Measurements from ENCODE around the gene DUSP9. TPM values are rescaled to one million over a fixed set of nuclear protein-coding genes. Genes with fewer than 3 reads are reported as not detected.

DUSP9 gene
- total RNA-seq, 2 donors from 2014 or later, result 0.18 to 0.31 TPM

DNA sequence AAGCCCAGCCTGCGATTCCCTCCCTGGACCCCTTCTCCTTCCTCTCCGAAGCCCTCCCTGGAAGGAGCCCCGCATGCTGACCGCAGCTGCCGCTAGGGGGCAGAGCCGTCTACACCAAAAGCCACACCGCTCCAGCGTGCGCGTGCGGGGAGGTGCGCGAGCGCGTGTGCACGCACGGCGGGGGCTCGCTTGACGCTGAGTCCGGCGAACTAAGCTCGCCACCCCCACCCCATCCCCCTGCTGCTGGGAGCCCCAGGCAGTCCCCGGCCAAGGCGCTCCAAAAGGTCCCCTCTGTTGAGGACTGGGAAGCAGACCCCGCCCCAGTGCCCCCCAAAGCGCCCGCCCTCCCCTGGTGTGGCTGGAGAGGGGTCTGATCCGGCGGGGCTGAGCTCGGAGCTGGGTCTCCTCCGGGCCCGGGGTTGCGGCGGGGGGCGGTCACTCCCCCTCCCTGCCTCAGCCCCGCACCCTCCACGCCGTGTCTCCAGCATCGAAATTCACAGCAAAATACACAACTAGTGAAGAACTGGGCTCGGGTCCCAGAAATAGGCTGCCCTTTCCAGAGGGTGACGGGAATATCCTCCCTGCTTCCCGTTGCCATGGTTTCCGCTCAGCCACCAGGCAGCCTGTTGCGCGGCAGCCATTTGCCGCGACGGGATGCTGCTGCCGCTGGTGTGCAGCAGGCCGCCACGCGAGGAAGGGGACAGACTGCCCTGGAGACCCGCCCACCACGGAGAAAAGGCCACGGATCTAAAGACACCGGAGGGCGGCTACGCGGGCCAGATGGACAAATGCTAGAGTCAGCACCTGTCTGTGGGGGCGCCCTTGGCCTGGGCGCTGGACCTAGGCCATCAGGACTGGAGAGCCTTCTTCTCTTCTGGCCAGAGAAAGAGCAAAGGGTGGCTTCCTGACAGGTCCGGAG, 36.8 kb upstream of the DUSP9 start:
- H3K27ac ChIP-seq (ENCODE audit: low read depth, low read length), result no peak overlapping the region
- TF ChIP-seq, protein P1, sequence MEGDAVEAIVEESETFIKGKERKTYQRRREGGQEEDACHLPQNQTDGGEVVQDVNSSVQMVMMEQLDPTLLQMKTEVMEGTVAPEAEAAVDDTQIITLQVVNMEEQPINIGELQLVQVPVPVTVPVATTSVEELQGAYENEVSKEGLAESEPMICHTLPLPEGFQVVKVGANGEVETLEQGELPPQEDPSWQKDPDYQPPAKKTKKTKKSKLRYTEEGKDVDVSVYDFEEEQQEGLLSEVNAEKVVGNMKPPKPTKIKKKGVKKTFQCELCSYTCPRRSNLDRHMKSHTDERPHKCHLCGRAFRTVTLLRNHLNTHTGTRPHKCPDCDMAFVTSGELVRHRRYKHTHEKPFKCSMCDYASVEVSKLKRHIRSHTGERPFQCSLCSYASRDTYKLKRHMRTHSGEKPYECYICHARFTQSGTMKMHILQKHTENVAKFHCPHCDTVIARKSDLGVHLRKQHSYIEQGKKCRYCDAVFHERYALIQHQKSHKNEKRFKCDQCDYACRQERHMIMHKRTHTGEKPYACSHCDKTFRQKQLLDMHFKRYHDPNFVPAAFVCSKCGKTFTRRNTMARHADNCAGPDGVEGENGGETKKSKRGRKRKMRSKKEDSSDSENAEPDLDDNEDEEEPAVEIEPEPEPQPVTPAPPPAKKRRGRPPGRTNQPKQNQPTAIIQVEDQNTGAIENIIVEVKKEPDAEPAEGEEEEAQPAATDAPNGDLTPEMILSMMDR (conservative IDR thresholded peaks at IDR 0.05), result peak; percentile 80
- H3K27me3 ChIP-seq (ENCODE audit: control insufficient read depth, insufficient read depth, low read length, poor library complexity, severe bottlenecking), result peaks cover 37% of the 10 kb centered on the region
- no peaks in the 10 kb centered on the region for H3K36me3 ChIP-seq (ENCODE audit: control insufficient read depth, insufficient read depth, low read length)
- Mint-ChIP-seq H3K4me3 (peak overlapping the region; percentile 40), H3K27ac (no peak overlapping the region), H3K9me3 (peaks cover 72% of the 10 kb centered on the region), H3K27me3 (ENCODE audit: insufficient read depth) (peaks cover 70% of the 10 kb centered on the region), H3K4me1 (no peaks in the 10 kb centered on the region), H3K36me3 (ENCODE audit: low read depth) (no peaks in the 10 kb centered on the region)
- 6% methylated on average over 54 of the region's 63 CpGs; no CpG with 5 or more reads in 1 of the 2 experiments for WGBS, 2 experiments (ENCODE audit: insufficient coverage in 1 of 2, insufficient read length in 1 of 2)
- H3K9me3 ChIP-seq (ENCODE audit: control insufficient read depth, low read length), result no peaks in the 10 kb centered on the region
- no peaks in the 10 kb centered on the region for H3K4me1 ChIP-seq (ENCODE audit: control insufficient read depth, insufficient read depth, low read length)
- no peak overlapping the region for H3K9ac ChIP-seq (ENCODE audit: extremely low read depth, low read length, poor library complexity, severe bottlenecking)
- DNase-seq, result peak; percentile 93
- no peak overlapping the region for H3K4me3 ChIP-seq (ENCODE audit: low read length)

DNA sequence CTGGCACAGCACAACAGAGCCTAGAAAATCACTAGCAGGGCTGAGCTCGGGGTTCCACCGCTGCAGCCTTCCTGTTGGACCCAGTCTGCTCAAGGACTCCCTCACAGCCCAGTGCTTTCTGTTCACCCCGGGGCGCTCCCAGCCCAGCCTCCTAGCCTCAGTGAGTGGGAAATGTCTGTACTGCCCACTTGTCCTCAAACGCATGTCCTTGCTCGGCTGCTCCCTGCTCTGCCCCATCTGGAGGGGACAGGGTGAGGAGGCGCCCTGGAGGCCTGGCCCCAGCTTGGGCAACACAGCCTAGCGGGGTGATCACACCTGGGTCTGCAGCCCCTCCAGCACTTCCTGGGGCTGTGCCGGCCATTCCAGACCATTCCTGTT, 36.2 kb upstream of the DUSP9 start:
- H3K36me3 ChIP-seq (ENCODE audit: control insufficient read depth, insufficient read depth, low read length), result no peaks in the 10 kb centered on the region
- no peak overlapping the region for H3K4me3 ChIP-seq (ENCODE audit: low read length)
- no peaks in the 10 kb centered on the region for H3K4me1 ChIP-seq (ENCODE audit: control insufficient read depth, insufficient read depth, low read length)
- H3K36me3 Mint-ChIP-seq (ENCODE audit: low read depth), result no peaks in the 10 kb centered on the region
- peaks cover 73% of the 10 kb centered on the region for H3K9me3 Mint-ChIP-seq
- no peak overlapping the region for H3K4me3 Mint-ChIP-seq
- no peak for DNase-seq
- H3K9ac ChIP-seq (ENCODE audit: extremely low read depth, low read length, poor library complexity, severe bottlenecking), result no peak overlapping the region
- H3K27me3 Mint-ChIP-seq (ENCODE audit: insufficient read depth), result peaks cover 74% of the 10 kb centered on the region
- H3K27ac Mint-ChIP-seq, result no peak overlapping the region
- H3K27ac ChIP-seq (ENCODE audit: low read depth, low read length), result no peak overlapping the region
- no peaks in the 10 kb centered on the region for H3K9me3 ChIP-seq (ENCODE audit: control insufficient read depth, low read length)
- H3K4me1 Mint-ChIP-seq, result no peaks in the 10 kb centered on the region
- peaks cover 43% of the 10 kb centered on the region for H3K27me3 ChIP-seq (ENCODE audit: control insufficient read depth, insufficient read depth, low read length, poor library complexity, severe bottlenecking)
- TF ChIP-seq, protein P1 (conservative IDR thresholded peaks at IDR 0.05), result no peak
- WGBS, 2 experiments (ENCODE audit: insufficient coverage in 1 of 2, insufficient read length in 1 of 2), result 65 to 87% methylated on average over 2 to 9 of the region's 9 CpGs

DNA sequence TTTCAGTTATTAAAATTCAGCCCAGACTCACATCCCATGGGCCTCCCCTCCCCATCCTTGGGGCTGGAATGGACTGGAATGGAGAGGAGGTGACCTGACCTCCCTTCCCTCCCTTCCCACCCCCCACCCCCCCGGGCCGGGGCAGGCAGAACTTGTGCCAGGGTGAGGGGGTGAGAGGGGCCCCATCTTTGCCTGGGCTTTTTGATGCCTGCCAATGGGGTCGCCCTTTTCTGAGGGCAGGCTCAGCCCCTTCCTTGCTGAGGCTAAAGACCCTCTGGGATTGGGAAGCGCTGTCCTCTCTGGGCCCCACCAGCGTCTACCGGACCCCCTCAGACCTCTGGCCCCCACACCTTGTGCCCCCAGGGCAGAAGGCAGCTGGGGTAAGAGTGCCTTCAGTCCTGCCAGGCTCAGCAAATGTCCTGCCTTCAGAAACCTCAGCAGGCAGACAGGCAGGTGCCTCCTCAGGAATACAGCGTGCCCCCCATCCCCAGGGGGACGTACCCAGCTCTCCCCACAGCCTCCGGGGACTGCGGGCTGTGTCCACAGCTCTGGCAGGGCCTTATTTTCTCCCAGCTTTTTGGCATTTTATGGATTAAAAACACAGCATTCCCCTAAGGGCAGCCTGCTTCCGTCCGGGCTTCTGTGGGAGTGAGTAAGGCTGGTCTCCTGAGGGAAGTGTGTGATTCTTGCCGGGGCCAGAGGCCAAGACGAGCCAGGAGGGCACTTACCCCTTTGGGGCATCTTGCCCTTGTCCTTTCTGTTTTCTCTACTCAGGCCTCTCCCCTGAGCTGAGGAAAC, 35.5 kb upstream of the DUSP9 start:
- TF ChIP-seq, protein P1 (conservative IDR thresholded peaks at IDR 0.05), result no peak
- Mint-ChIP-seq H3K9me3 (peaks cover 72% of the 10 kb centered on the region), H3K36me3 (ENCODE audit: low read depth) (no peaks in the 10 kb centered on the region), H3K27ac (no peak overlapping the region), H3K4me1 (no peaks in the 10 kb centered on the region), H3K4me3 (no peak overlapping the region), H3K27me3 (ENCODE audit: insufficient read depth) (peaks cover 75% of the 10 kb centered on the region)
- Histone ChIP-seq H3K9ac (ENCODE audit: extremely low read depth, low read length, poor library complexity, severe bottlenecking) (no peak overlapping the region), H3K4me1 (ENCODE audit: control insufficient read depth, insufficient read depth, low read length) (no peaks in the 10 kb centered on the region), H3K27me3 (ENCODE audit: control insufficient read depth, insufficient read depth, low read length, poor library complexity, severe bottlenecking) (peaks cover 50% of the 10 kb centered on the region), H3K4me3 (ENCODE audit: low read length) (no peak overlapping the region), H3K27ac (ENCODE audit: low read depth, low read length) (no peak overlapping the region), H3K36me3 (ENCODE audit: control insufficient read depth, insufficient read depth, low read length) (no peaks in the 10 kb centered on the region), H3K9me3 (ENCODE audit: control insufficient read depth, low read length) (no peaks in the 10 kb centered on the region)
- DNase-seq, result no peak
- WGBS, 2 experiments (ENCODE audit: insufficient coverage in 1 of 2, insufficient read length in 1 of 2), result 84 to 100% methylated on average over 3 to 11 of the region's 14 CpGs

Data from endodermal cell (in vitro differentiated cells).